ENCODE measurements around the gene GPR34.

GRCh38 chrX:41705680-41706374 is 17.1 kb downstream of the GPR34 start:
- TF ChIP-seq RFX5 (IDR thresholded peaks at IDR 0.05) (no peak), EP300 (IDR thresholded peaks at IDR 0.05) (no peak)

All from A549 (cell line).